HepG2 (cell line): Measurements from ENCODE around the gene EFS. TPM values are rescaled to one million over a fixed set of nuclear protein-coding genes. Genes with fewer than 3 reads are reported as not detected.

Experiments used
- ATAC-seq: fragments of 200-7000 bp; cut with Tn5 transposase; 3 replicates; pipeline ENCODE4 v1.9.1; 2020; ENCODE audit warnings: mild to moderate bottlenecking, moderate library complexity
- BruUV-seq: library from RNA; stranded (reverse); fragments of 400-500 nt; replicated peaks from 2 replicates; lab custom pipeline; 2021; lab: Mats Ljungman, UMichigan
- CTCF ChIA-PET: fragments of 300-600 bp; formaldehyde crosslinking; extraction: SDS; loops from one replicate; lab custom pipeline; 2021; ENCODE audit warnings: low total read pairs, inconsistent platforms, low intra/inter-chr PET ratio; lab: Yijun Ruan, JAX
- POLR2A ChIA-PET: fragments of 350-600 bp; sonication (Branson Sonifier 250); formaldehyde crosslinking; loops from one replicate; lab custom pipeline; 2020; ENCODE audit warnings: antibody characterized with exemption, inconsistent platforms; lab: Yijun Ruan, JAX
- DNase-seq: peaks from one replicate; pipeline ENCODE4 v3.0.0-alpha.2; 2015; ENCODE audit warnings: low spot score
- FAIRE-seq: peaks from 3 replicates; lab custom pipeline; 2011; peaks lifted over from hg19 to GRCh38; lab: Jason Lieb, UNC
- H2AFZ ChIP-seq: one replicate; pipeline ENCODE4 v1.6.1; 2011; ENCODE audit warnings: low read length, inconsistent platforms
- H3K27ac ChIP-seq: fragments of 300-600 bp; 3 replicates; pipeline ENCODE4 v1.8.0; 2011; ENCODE audit warnings: mixed run types, mild to moderate bottlenecking, mixed read lengths, low read length, inconsistent platforms; ENCODE audit not compliant: insufficient read depth; ENCODE audit errors: extremely low read length
- H3K27me3 ChIP-seq, 2 experiments: fragments of 200-600 bp in 1 of 2; 2 replicates in 1 of 2; 3 replicates in 1 of 2; pipeline versions ENCODE4 v1.6.0 to v1.8.0; 2011; ENCODE audit warnings: low read length in 2 of 2, mild to moderate bottlenecking in 2 of 2, moderate library complexity in 2 of 2, inconsistent platforms in 1 of 2; ENCODE audit not compliant: insufficient read depth in 2 of 2, control insufficient read depth in 1 of 2
- H3K36me3 ChIP-seq, 2 experiments: fragments of 200-600 bp in 1 of 2; replicated peaks in 1 of 2; 2 replicates in 1 of 2; 3 replicates in 1 of 2; pipeline versions ENCODE4 v1.5.1 to v1.8.0; 2011; ENCODE audit warnings: low read length in 2 of 2, inconsistent platforms in 1 of 2; ENCODE audit not compliant: insufficient read depth in 2 of 2, control insufficient read depth in 1 of 2
- H3K4me1 ChIP-seq: 2 replicates; pipeline ENCODE4 v1.5.1; 2012; ENCODE audit warnings: low read length, inconsistent platforms; ENCODE audit not compliant: insufficient read depth
- H3K4me2 ChIP-seq: 2 replicates; pipeline ENCODE4 v1.6.0; 2011; ENCODE audit warnings: low read depth, low read length, inconsistent platforms
- H3K4me3 ChIP-seq, 3 experiments: fragments of 200-600 bp in 1 of 3; sonication (generic), shearing (Covaris generic) in 1 of 3; replicated peaks in 1 of 3; 2 replicates each; pipeline ENCODE4 v1.5.1; 2011 to 2016; ENCODE audit warnings: low read length in 3 of 3, inconsistent platforms in 2 of 3, low read depth in 2 of 3, mild to moderate bottlenecking in 2 of 3, control low read depth in 1 of 3, mixed read lengths in 1 of 3; ENCODE audit not compliant: insufficient read depth in 1 of 3
- H3K79me2 ChIP-seq: one replicate; pipeline ENCODE4 v1.6.1; 2011; ENCODE audit warnings: low read length, inconsistent platforms; ENCODE audit not compliant: insufficient read depth
- H3K9ac ChIP-seq: 2 replicates; pipeline ENCODE4 v1.6.0; 2011; ENCODE audit warnings: mild to moderate bottlenecking, low read depth, low read length, inconsistent platforms; ENCODE audit not compliant: insufficient read depth
- H3K9me3 ChIP-seq: 2 replicates; pipeline ENCODE4 v1.5.1; 2012; ENCODE audit warnings: mild to moderate bottlenecking, low read length
- H4K20me1 ChIP-seq: 2 replicates; pipeline ENCODE4 v1.6.0; 2011; ENCODE audit warnings: inconsistent platforms, mild to moderate bottlenecking, low read length, moderate library complexity; ENCODE audit not compliant: insufficient read depth
- CBX1 ChIP-seq: IDR thresholded peaks from one replicate; pipeline ENCODE4 v1.6.1; 2016; ENCODE audit warnings: antibody characterized with exemption, low read depth
- CERS6 ChIP-seq: sonication (generic); formaldehyde crosslinking; IDR thresholded peaks from 2 replicates; pipeline ENCODE4 v1.5.0; 2020; ENCODE audit warnings: missing genetic modification reagents
- GPBP1L1 ChIP-seq: sonication (generic); formaldehyde crosslinking; IDR thresholded peaks from 2 replicates; pipeline ENCODE4 v1.5.0; 2020; ENCODE audit warnings: mild to moderate bottlenecking, missing genetic modification reagents
- GTF3A ChIP-seq: sonication (generic); formaldehyde crosslinking; conservative IDR thresholded peaks from 2 replicates; pipeline ENCODE4 v1.4.0; 2020; ENCODE audit warnings: mild to moderate bottlenecking, missing genetic modification reagents
- MBD4 ChIP-seq: IDR thresholded peaks from 2 replicates; pipeline ENCODE4 v1.6.1; 2012; ENCODE audit warnings: low read length, inconsistent platforms, borderline replicate concordance
- PAF1 ChIP-seq: IDR thresholded peaks from 2 replicates; pipeline ENCODE4 v1.6.1; 2016; ENCODE audit warnings: missing genetic modification reagents, missing compliant biosample characterization
- TEAD3 ChIP-seq: optimal IDR thresholded peaks from 2 replicates; pipeline ENCODE3; 2016; ENCODE audit warnings: borderline replicate concordance
- ZBTB10 ChIP-seq: sonication (generic); formaldehyde crosslinking; IDR thresholded peaks from 2 replicates; pipeline ENCODE4 v1.4.0; 2020; ENCODE audit warnings: missing genetic modification reagents, borderline replicate concordance
- ZNF207 ChIP-seq: fragments of 450-650 bp; IDR thresholded peaks from 2 replicates; pipeline ENCODE4 v1.6.1; 2016; ENCODE audit warnings: antibody characterized with exemption, borderline replicate concordance
- ZNF572 ChIP-seq: sonication (generic); formaldehyde crosslinking; IDR thresholded peaks from 2 replicates; pipeline ENCODE4 v1.5.1; 2020; ENCODE audit warnings: mild to moderate bottlenecking, missing genetic modification reagents
- ZNF609 ChIP-seq: sonication (generic); formaldehyde crosslinking; IDR thresholded peaks from 2 replicates; pipeline ENCODE4 v1.4.0; 2020; ENCODE audit warnings: mild to moderate bottlenecking, missing genetic modification reagents, borderline replicate concordance
- ZNF775 ChIP-seq: sonication (generic); formaldehyde crosslinking; IDR thresholded peaks from 2 replicates; pipeline ENCODE4 v1.4.0; 2020; ENCODE audit warnings: missing genetic modification reagents, mild to moderate bottlenecking, moderate library complexity, borderline replicate concordance
- ZNF776 ChIP-seq: sonication (generic); formaldehyde crosslinking; IDR thresholded peaks from 2 replicates; pipeline ENCODE4 v1.4.0; 2020; ENCODE audit warnings: mild to moderate bottlenecking, missing genetic modification reagents
- WGBS: methylation state at CpG from one replicate; pipeline ENCODE4 v1.1.6; 2017; ENCODE audit warnings: low lambda C conversion rate; 5-methylcytosine and 5-hydroxymethylcytosine counted together
- in situ Hi-C: cut with HindIII; loops from 2 replicates; pipeline ENCODE4 v1.10.0; 2017; ENCODE audit warnings: low pct_unique_long_range_greater_than_20kb; ENCODE audit not compliant: extremely low pct_ligation_motif_present
- intact Hi-C: fragments of 100-400 bp; cut with micrococcal nuclease; formaldehyde crosslinking; loops from one replicate; pipeline ENCODE4 v1.10.0; 2022; ENCODE audit not compliant: unreplicated experiment
- polyA plus RNA-seq, 8 experiments: library from polyadenylated mRNA; depleted of rRNA in 3 of 8; stranded (reverse) in 7 of 8; unstranded in 1 of 8; fragments of >200 nt; fragmentation: Illumina TruSeq in 4 of 8; extraction: Trizol in 4 of 8; gene quantifications; 2 replicates each; pipeline versions ENCODE4 v1.2.1 to v1.2.3, GENCODE V29; 2011 to 2016; ENCODE audit warnings: low read depth in 4 of 8, missing spikeins in 1 of 8, mixed read lengths in 1 of 8; ENCODE audit not compliant: insufficient read depth in 1 of 8
- total RNA-seq, 5 experiments: library from RNA; depleted of rRNA; stranded (reverse); fragments of >200 nt; fragmentation: Illumina TruSeq; extraction: Trizol; gene quantifications; 2 replicates each; pipeline ENCODE4 v1.2.3, GENCODE V29; 2016; ENCODE audit warnings: low read depth in 1 of 5

The EFS gene
- total and polyA plus RNA-seq, 2 of the 13 experiments (the other 11 are each of a cell fraction or from before 2014, with no cell fraction given), result not detected

GRCh38 chr14:23380197-23380914 lies 15.4 kb upstream of the EFS start:
- H3K79me2 ChIP-seq, result no peaks in the 10 kb centered on the region
- no TSS peak for BruUV-seq
- H3K9me3 ChIP-seq, result no peaks in the 10 kb centered on the region
- peaks cover 26 to 91% of the 10 kb centered on the region in 2 experiments for H3K27me3 ChIP-seq
- H3K9ac ChIP-seq, result no peak overlapping the region
- no peak overlapping the region for H3K4me3 ChIP-seq
- no peaks in the 10 kb centered on the region for H3K36me3 ChIP-seq
- ATAC-seq (peak; percentile 13), FAIRE-seq (no peak), DNase-seq (no peak)
- ChIA-PET CTCF (interaction anchor here (0.9 to 5.9 kb wide), 7 partner anchors 22 to 260 kb away, joined by 3 to 111 read pairs (median 4); no protein-coding TSS in a partner anchor), POLR2A (interaction anchor here (0.6 to 1.4 kb wide), 5 partner anchors 20 to 284 kb away, joined by 3 to 16 read pairs (median 3); partner anchors contain the start of gene PABPN1)
- 28% methylated on average over 16 of the region's 16 CpGs for WGBS
- intact Hi-C loops (loop anchor here (1.0 to 5.0 kb wide), 3 partner anchors 52 to 258 kb away; no protein-coding TSS in a partner anchor), in situ Hi-C loops (no loop called here)
- H3K4me2 ChIP-seq, result no peak overlapping the region
- H3K27ac ChIP-seq, result no peak overlapping the region
- no peak overlapping the region for H2AFZ ChIP-seq
- H3K4me1 ChIP-seq, result no peaks in the 10 kb centered on the region
- H4K20me1 ChIP-seq, result no peaks in the 10 kb centered on the region
- TF ChIP-seq PAF1 (CRISPR knock-in tag) (no peak), CERS6 (CRISPR knock-in tag) (0 out of 2 replicates have a peak, but pooled peaks have one; percentile 29), ZBTB10 (CRISPR knock-in tag) (no peak), ZNF609 (CRISPR knock-in tag) (peak; percentile 3; the same call in 1 of the 2 replicates), CBX1 (no peak), ZNF776 (0 out of 2 replicates have a peak, but pooled peaks have one; percentile 42), ZNF572 (CRISPR knock-in tag) (peak; percentile 1; the same call in 1 of the 2 replicates), MBD4 (no peak), GTF3A (CRISPR knock-in tag) (no peak), GPBP1L1 (CRISPR knock-in tag) (no peak), ZNF775 (CRISPR knock-in tag) (no peak), TEAD3 (CRISPR knock-in tag) (no peak), ZNF207 (no peak)
